Mesenchymal stem cell (in vitro differentiated cells and primary cell): ENCODE data around the gene GGA1.
A peak's percentile ranks its signal among the peaks of the same experiment; 100 is the strongest.

ENCODE experiments used
- DNase-seq: peaks from one replicate; pipeline ENCODE4 v3.0.0-alpha.2; 2013
- H2AFZ ChIP-seq: one replicate; pipeline ENCODE4 v1.6.1; 2013; ENCODE audit warnings: low read depth, mild to moderate bottlenecking, control low read depth, inconsistent platforms, low read length, moderate library complexity
- H2AK5ac ChIP-seq: 2 replicates; pipeline ENCODE4 v1.6.1; 2013; ENCODE audit warnings: low read length, moderate library complexity, mild to moderate bottlenecking, inconsistent platforms; ENCODE audit not compliant: severe bottlenecking
- H2BK120ac ChIP-seq: one replicate; pipeline ENCODE4 v1.6.1; 2013; ENCODE audit warnings: low read depth, mild to moderate bottlenecking, inconsistent platforms, low read length, moderate library complexity
- H2BK12ac ChIP-seq, 2 experiments: one replicate each; pipeline ENCODE4 v1.6.1; 2013; ENCODE audit warnings: inconsistent platforms in 2 of 2, low read length in 2 of 2, mild to moderate bottlenecking in 2 of 2, moderate library complexity in 2 of 2, control low read depth in 1 of 2
- H2BK15ac ChIP-seq: one replicate; pipeline ENCODE4 v1.6.1; 2013; ENCODE audit warnings: mild to moderate bottlenecking, low read depth, inconsistent platforms; ENCODE audit not compliant: poor library complexity, severe bottlenecking
- H2BK5ac ChIP-seq: 2 replicates; pipeline ENCODE4 v1.6.1; 2013; ENCODE audit warnings: low read depth, mild to moderate bottlenecking, low read length, control low read depth, inconsistent platforms; ENCODE audit not compliant: poor library complexity, severe bottlenecking
- H3K14ac ChIP-seq, 2 experiments: one replicate each; pipeline ENCODE4 v1.6.1; 2013; ENCODE audit warnings: inconsistent platforms in 2 of 2, low read length in 2 of 2, control low read depth in 1 of 2, mild to moderate bottlenecking in 1 of 2, moderate library complexity in 1 of 2
- H3K18ac ChIP-seq, 2 experiments: one replicate each; pipeline ENCODE4 v1.6.1; 2013; ENCODE audit warnings: inconsistent platforms in 2 of 2, low read length in 2 of 2, control low read depth in 1 of 2, low read depth in 1 of 2, mild to moderate bottlenecking in 1 of 2
- H3K23ac ChIP-seq, 2 experiments: one replicate each; pipeline ENCODE4 v1.6.1; 2013; ENCODE audit warnings: inconsistent platforms in 2 of 2, low read length in 2 of 2, mild to moderate bottlenecking in 2 of 2, moderate library complexity in 2 of 2, control low read depth in 1 of 2
- H3K27ac ChIP-seq: 2 replicates; pipeline ENCODE4 v1.5.1; 2013; ENCODE audit warnings: mild to moderate bottlenecking, moderate library complexity, low read length, control low read depth, inconsistent platforms; ENCODE audit not compliant: poor library complexity, severe bottlenecking
- H3K27me3 ChIP-seq, 2 experiments: 2 replicates each; pipeline versions ENCODE4 v1.6.1 to v1.7.0; 2013; ENCODE audit warnings: low read length in 2 of 2, mild to moderate bottlenecking in 2 of 2, moderate library complexity in 2 of 2, control low read depth in 1 of 2, inconsistent platforms in 1 of 2; ENCODE audit not compliant: control insufficient read depth in 1 of 2, insufficient read depth in 1 of 2
- H3K36me3 ChIP-seq, 2 experiments: 2 replicates each; pipeline versions ENCODE4 v1.6.1 to v1.7.0; 2013; ENCODE audit warnings: low read length in 2 of 2, control low read depth in 1 of 2, inconsistent platforms in 1 of 2, low read depth in 1 of 2, mild to moderate bottlenecking in 1 of 2; ENCODE audit not compliant: insufficient read depth in 2 of 2, control insufficient read depth in 1 of 2
- H3K4ac ChIP-seq, 2 experiments: one replicate each; pipeline ENCODE4 v1.6.1; 2013; ENCODE audit warnings: inconsistent platforms in 2 of 2, low read length in 2 of 2, mild to moderate bottlenecking in 2 of 2, moderate library complexity in 2 of 2, control low read depth in 1 of 2, low read depth in 1 of 2
- H3K4me1 ChIP-seq: 2 replicates; pipeline ENCODE4 v1.6.1; 2013; ENCODE audit warnings: low read depth, low read length, control low read depth; ENCODE audit not compliant: control insufficient read depth, insufficient read depth
- H3K4me2 ChIP-seq: 2 replicates; pipeline ENCODE4 v1.6.1; 2013; ENCODE audit warnings: low read length, mild to moderate bottlenecking, inconsistent platforms; ENCODE audit not compliant: poor library complexity, severe bottlenecking
- H3K4me3 ChIP-seq, 2 experiments: 2 replicates each; pipeline versions ENCODE4 v1.5.1 to v1.7.0; 2013; ENCODE audit warnings: low read length in 2 of 2, mild to moderate bottlenecking in 2 of 2, control low read depth in 1 of 2, low read depth in 1 of 2; ENCODE audit not compliant: insufficient read depth in 1 of 2
- H3K79me1 ChIP-seq: replicated peaks from 2 replicates; pipeline ENCODE4 v1.6.1; 2013; ENCODE audit warnings: mild to moderate bottlenecking, control low read depth, low read length, inconsistent platforms; ENCODE audit not compliant: poor library complexity, severe bottlenecking
- H3K9ac ChIP-seq: 2 replicates; pipeline ENCODE4 v1.7.0; 2013; ENCODE audit warnings: mild to moderate bottlenecking, low read length, moderate library complexity
- H3K9me3 ChIP-seq: 2 replicates; pipeline ENCODE4 v1.7.0; 2013; ENCODE audit warnings: mild to moderate bottlenecking, low read length; ENCODE audit not compliant: control insufficient read depth
- H4K8ac ChIP-seq: one replicate; pipeline ENCODE4 v1.6.1; 2013; ENCODE audit warnings: inconsistent platforms, mild to moderate bottlenecking, low read length, moderate library complexity
- H4K91ac ChIP-seq: one replicate; pipeline ENCODE4 v1.6.1; 2013; ENCODE audit warnings: mild to moderate bottlenecking, low read length, inconsistent platforms
- WGBS: methylation state at CpG from one replicate; pipeline ENCODE4 v1.1.7; 2013; ENCODE audit warnings: mixed read lengths; 5-methylcytosine and 5-hydroxymethylcytosine counted together

Gene GGA1

DNA sequence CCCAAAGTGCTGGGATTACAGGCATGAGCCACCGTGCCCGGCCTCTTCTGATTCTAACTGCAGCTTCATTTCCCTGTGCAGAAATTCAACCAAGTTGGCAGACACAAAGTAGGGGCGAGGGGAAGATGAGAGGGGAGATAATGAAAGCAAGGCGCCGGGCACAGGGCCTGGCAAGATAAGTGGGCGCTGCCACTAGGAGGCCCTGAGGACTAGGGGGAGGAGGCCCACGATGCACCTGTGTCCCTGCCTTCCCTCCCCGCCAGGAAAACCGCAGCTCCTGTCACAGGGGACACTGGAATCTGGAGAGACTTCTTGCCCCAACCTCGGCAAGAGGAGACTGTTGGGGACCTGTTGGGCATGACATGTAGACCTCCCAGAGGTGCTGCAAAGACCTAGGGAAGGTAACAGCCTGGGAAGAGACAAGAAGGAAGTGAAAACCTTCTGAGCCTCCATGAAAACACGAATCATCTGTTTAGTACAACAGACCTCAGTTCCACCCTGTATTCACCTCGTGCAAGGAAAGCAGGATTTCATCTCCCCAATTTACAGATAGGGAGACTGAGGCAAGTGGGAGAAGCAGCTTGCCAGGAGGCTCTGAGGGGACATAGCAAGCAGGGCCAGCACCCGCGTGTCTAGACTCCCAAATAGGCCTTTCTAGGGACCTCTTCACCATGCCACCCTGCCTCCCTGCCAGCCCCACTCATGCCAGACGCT lies 63.7 kb downstream of the GGA1 start:
- 93% methylated on average over 14 of the region's 15 CpGs for WGBS
- H3K36me3 ChIP-seq = peaks cover 0 to 1% of the 10 kb centered on the region in 2 experiments

GRCh38 chr22:37672920-37673455 lies 64.4 kb downstream of the GGA1 start:
- no peak overlapping the region for H3K27ac ChIP-seq
- H3K4me2 ChIP-seq = no peak overlapping the region
- DNase-seq = no peak
- no peak overlapping the region for H3K4me3 ChIP-seq
- no peak overlapping the region for H3K9ac ChIP-seq
- H2AK5ac ChIP-seq = no peak overlapping the region
- 97% methylated on average over 10 of the region's 11 CpGs for WGBS
- peak overlapping the region; percentile 53 for H4K8ac ChIP-seq
- peaks cover 6% of the 10 kb centered on the region for H3K79me1 ChIP-seq
- H3K4me1 ChIP-seq = peaks cover 11% of the 10 kb centered on the region
- H4K91ac ChIP-seq = peak overlapping the region; percentile 73
- H2BK15ac ChIP-seq = peak overlapping the region; percentile 26
- no peak overlapping the region for H2BK5ac ChIP-seq
- no peaks in the 10 kb centered on the region for H3K9me3 ChIP-seq
- no peaks in the 10 kb centered on the region for H3K27me3 ChIP-seq
- no peak overlapping the region for H3K23ac ChIP-seq
- H2AFZ ChIP-seq = no peak overlapping the region
- no peak overlapping the region for H2BK12ac ChIP-seq
- peaks cover 2 to 6% of the 10 kb centered on the region in 2 experiments for H3K36me3 ChIP-seq
- H3K4ac ChIP-seq = no peak overlapping the region
- H3K14ac ChIP-seq = no peak overlapping the region
- peak overlapping the region; percentile 78 for H2BK120ac ChIP-seq
- no peak overlapping the region for H3K18ac ChIP-seq

More for the DNA sequence above, 63.7 kb downstream of the GGA1 start:
- no peak overlapping the region for H3K27ac ChIP-seq
- peaks cover 7% of the 10 kb centered on the region for H3K79me1 ChIP-seq
- no peak overlapping the region for H3K4me2 ChIP-seq
- H3K9ac ChIP-seq = no peak overlapping the region
- no peak overlapping the region for H2BK5ac ChIP-seq
- no peak overlapping the region for H2BK12ac ChIP-seq
- no peak overlapping the region for H2AFZ ChIP-seq
- no peak overlapping the region for H3K18ac ChIP-seq
- peaks cover 11% of the 10 kb centered on the region for H3K4me1 ChIP-seq
- peak overlapping the region; percentile 73 for H4K91ac ChIP-seq
- no peak overlapping the region for H2AK5ac ChIP-seq
- H3K27me3 ChIP-seq = no peaks in the 10 kb centered on the region
- no peak overlapping the region for H4K8ac ChIP-seq
- no peak overlapping the region for H3K23ac ChIP-seq
- DNase-seq = no peak
- H3K4me3 ChIP-seq = no peak overlapping the region
- H2BK120ac ChIP-seq = peak overlapping the region; percentile 78
- H2BK15ac ChIP-seq = no peak overlapping the region
- H3K14ac ChIP-seq = no peak overlapping the region
- no peaks in the 10 kb centered on the region for H3K9me3 ChIP-seq
- no peak overlapping the region for H3K4ac ChIP-seq

- peak overlapping the region; percentile 22 to 35 for H3K4ac ChIP-seq
- peak overlapping the region; percentile 44 for H4K91ac ChIP-seq
- H2BK12ac ChIP-seq = peak overlapping the region; percentile 1 to 69
- no peaks in the 10 kb centered on the region for H3K9me3 ChIP-seq
- peak overlapping the region; percentile 11 to 54 for H3K18ac ChIP-seq
- 95% methylated on average over 12 of the region's 12 CpGs for WGBS
- H3K36me3 ChIP-seq = peaks cover 10 to 11% of the 10 kb centered on the region in 2 experiments
- no peak overlapping the region for H2AFZ ChIP-seq
- peak overlapping the region; percentile 88 for H2AK5ac ChIP-seq
- no peaks in the 10 kb centered on the region for H3K27me3 ChIP-seq
- H3K14ac ChIP-seq = peak overlapping the region in 1 of 2 experiments; percentile 44
- H3K79me1 ChIP-seq = peaks cover 6% of the 10 kb centered on the region
- peak overlapping the region; percentile 70 for H4K8ac ChIP-seq
- H3K4me1 ChIP-seq = peaks cover 17% of the 10 kb centered on the region
- no peak overlapping the region for H2BK15ac ChIP-seq
- H3K4me3 ChIP-seq = no peak overlapping the region
- no peak overlapping the region for H2BK5ac ChIP-seq
- no peak overlapping the region for H3K4me2 ChIP-seq
- peak overlapping the region; percentile 65 for H3K27ac ChIP-seq
- no peak for DNase-seq
- H2BK120ac ChIP-seq = no peak overlapping the region
- no peak overlapping the region for H3K23ac ChIP-seq
- H3K9ac ChIP-seq = peak overlapping the region; percentile 79
Measured at GRCh38 chr22:37674248-37674647, 65.6 kb downstream of the GGA1 start.
